ENCODE data around the gene GLT1D1.
"Not testable (repeated sequence)": the region's sequence is repeated elsewhere in the genome, so short reads cannot be mapped to it uniquely, and the experiment has no call there.

Gene GLT1D1

GRCh38 chr12:128852885-128853599, at the start of gene GLT1D1:
Gene GLT1D1, plus strand, starts transcription at chr12:128853478. Its CDS starts 104 bp downstream, at chr12:128853582.
- in situ Hi-C loops (cut with HindIII; ENCODE audit: low sequenced_read_pairs), result no loop called here

DNA sequence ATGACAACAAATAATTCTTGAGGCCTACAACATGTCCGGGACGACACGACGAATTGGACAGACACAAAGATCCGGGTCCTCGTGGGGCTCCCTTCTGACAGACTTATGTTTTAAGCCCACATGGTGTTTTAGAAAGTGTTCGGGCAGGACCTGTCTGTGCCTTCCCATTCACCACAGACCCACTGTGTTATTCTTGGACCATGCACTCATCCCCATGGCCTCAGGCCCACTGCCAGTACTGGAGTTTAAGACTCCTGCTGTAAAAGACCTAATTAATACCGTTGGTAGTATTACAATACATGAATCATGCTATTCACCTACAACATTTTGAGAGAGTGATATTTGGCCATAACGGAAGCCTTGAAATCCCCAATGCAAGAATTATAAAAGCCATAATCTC, 49.5 kb upstream of the GLT1D1 start:
- in situ Hi-C loops (cut with HindIII; ENCODE audit: low sequenced_read_pairs), result no loop called here

GRCh38 chr12:128804762-128805161, 48.5 kb upstream of the GLT1D1 start:
- in situ Hi-C loops (cut with HindIII; ENCODE audit: low sequenced_read_pairs), result no loop called here

DNA sequence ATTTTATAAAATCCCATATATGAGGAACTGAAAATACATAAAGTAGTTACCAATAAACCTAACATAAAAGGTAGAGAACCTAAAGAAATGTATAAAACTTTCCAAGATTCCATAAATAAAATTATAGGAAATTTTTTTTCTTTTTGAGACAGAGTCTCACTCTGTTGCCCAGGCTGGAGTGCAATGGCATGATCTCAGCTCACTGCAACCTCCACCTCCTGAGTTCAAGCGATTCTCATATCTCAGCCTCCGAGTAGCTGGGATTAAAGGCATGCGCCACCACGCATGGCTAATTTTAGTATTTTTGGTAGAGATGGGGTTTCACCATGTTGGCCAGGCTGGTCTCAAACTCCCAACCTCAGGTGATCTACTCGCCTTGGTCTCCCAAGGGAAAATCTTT, 47.9 kb upstream of the GLT1D1 start:
- in situ Hi-C loops (cut with HindIII; ENCODE audit: low sequenced_read_pairs), result not testable (repeated sequence)

GRCh38 chr12:128806573-128806972, 46.7 kb upstream of the GLT1D1 start:
- in situ Hi-C loops (cut with HindIII; ENCODE audit: low sequenced_read_pairs), result no loop called here

DNA sequence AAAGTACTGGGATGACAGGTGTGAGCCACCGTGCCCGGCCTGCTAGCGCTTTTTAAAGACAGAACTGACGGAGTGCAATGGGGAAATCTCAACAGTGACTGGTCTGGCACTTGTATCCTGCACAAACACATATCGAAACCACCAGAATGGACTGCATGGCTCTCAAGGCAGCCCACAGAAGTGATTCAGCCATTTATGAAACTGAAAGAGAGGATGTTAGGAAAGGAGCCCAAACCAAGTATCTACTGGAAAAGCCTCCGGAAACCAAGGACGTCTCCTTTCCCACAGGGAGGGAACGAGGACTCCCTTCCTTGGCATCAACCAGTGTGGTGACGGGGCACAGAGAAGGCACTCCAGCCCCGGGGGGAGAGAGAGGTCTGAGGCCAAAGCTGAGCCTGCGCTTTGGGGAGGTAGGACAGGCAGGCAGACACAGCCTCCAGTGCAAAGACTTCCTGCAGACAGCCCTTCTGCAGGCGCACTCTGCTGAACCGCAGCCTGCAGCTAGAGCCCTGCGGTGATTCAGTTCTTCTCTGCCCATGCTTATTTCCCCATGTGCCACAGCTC, 46.0 kb upstream of the GLT1D1 start:
- in situ Hi-C loops (cut with HindIII; ENCODE audit: low sequenced_read_pairs), result no loop called here

DNA sequence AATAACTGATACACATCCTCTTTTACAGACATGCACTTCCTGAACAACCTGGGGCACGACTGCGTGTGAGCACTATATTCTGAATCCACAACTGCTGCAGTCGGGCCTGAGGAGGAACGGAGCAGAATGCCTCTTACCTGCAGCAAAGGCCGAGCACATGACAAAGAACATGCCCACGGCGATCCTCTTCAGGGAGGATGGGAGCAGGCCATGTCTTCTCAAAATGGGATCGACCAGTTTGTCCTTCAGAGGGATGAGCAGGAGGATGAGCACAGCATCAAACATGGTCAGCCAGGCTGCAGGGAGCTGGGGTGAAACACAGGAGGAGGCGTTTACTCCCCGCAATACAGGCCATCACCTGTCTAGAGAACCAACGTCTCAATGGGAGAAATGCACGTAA, 44.6 kb upstream of the GLT1D1 start:
- in situ Hi-C loops (cut with HindIII; ENCODE audit: low sequenced_read_pairs), result no loop called here

- in situ Hi-C loops (cut with HindIII; ENCODE audit: low sequenced_read_pairs), result no loop called here
Observed at GRCh38 chr12:128810182-128811127, 42.8 kb upstream of the GLT1D1 start.

- in situ Hi-C loops (cut with HindIII; ENCODE audit: low sequenced_read_pairs), result no loop called here
Observed at GRCh38 chr12:128811806-128812205, 41.5 kb upstream of the GLT1D1 start.

DNA sequence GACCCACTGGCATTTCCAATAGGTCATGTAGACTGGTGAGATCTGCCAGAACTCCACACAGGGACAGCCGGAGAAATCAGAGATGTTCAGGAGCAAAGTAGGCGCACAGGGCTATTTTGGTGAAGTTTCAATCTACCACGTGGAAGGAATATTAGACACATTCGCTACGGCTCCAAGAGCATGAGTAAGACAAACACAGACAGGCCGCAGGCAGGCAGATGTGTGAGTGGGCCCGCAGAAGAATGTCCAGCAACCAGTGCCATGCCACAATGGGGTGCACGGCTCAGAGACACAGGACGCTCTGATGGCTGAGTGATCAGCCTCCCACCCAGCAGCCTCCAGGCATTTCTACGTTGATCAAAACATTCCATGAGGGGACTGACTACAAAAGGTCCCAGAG, 39.9 kb upstream of the GLT1D1 start:
- in situ Hi-C loops (cut with HindIII; ENCODE audit: low sequenced_read_pairs), result no loop called here

- in situ Hi-C loops (cut with HindIII; ENCODE audit: low sequenced_read_pairs), result no loop called here
Observed at GRCh38 chr12:128813883-128814282, 39.4 kb upstream of the GLT1D1 start.

- in situ Hi-C loops (cut with HindIII; ENCODE audit: low sequenced_read_pairs), result no loop called here
Observed at GRCh38 chr12:128814411-128815261, 38.6 kb upstream of the GLT1D1 start.

DNA sequence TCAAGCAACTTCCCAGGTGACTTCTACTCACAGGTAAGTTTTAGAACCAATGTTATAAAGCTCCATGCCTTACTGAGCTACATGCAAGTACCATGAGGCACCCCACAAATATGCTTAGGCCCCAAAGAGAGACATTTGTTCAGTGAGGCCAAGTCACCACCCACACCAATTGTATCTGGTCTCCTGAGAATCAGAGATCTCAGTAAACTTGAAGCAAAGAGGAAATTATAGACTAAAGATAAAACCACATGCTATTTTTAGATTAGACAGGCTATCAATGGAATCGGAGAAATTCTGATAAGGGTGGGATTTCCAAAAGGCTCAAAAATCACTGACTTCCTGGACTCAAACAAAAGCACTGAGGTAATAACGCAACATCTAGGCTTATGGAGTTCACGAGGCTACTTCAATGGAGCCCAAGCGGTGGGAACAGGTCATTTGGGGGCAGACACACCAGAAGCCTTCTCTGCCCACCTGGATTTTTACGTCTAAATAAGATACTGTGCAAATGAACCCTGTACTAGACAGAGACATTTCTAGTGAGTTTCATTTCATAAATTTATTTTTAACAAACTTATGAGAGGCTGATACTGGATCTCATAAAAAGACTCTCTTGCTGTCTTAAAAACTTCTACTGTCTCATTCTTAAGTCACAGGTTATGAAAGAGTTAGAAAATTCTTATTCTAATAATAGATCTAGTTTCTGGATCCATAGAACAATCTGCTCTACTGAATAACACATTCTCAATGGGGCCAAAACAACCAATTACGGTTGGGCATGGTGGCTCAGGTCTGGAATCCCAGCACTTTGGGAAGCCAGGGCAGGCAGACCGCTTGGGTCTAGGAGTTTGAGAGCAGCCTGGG, 37.3 kb upstream of the GLT1D1 start:
- in situ Hi-C loops (cut with HindIII; ENCODE audit: low sequenced_read_pairs), result no loop called here

DNA sequence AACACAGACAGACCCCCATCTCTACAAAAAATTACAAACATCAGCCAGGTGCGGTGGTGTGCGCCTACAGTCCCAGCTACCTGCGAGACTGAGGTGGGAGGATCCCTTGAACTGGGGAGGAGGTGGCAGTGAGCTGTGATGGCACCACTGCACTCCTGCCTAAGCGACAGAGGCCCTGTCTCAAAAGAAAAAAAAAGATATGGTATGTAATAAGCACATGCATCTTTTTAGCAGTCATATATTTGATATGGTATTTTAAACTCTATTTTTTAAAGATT, 36.7 kb upstream of the GLT1D1 start:
- in situ Hi-C loops (cut with HindIII; ENCODE audit: low sequenced_read_pairs), result no loop called here

- in situ Hi-C loops (cut with HindIII; ENCODE audit: low sequenced_read_pairs), result no loop called here
Observed at GRCh38 chr12:128817111-128818015, 35.9 kb upstream of the GLT1D1 start.

- in situ Hi-C loops (cut with HindIII; ENCODE audit: low sequenced_read_pairs), result no loop called here
Observed at GRCh38 chr12:128818065-128819022, 34.9 kb upstream of the GLT1D1 start.

GRCh38 chr12:128819293-128820144, 33.8 kb upstream of the GLT1D1 start:
- in situ Hi-C loops (cut with HindIII; ENCODE audit: low sequenced_read_pairs), result no loop called here
